Measurements from ENCODE around the gene DCP1A. TPM values are rescaled to one million over a fixed set of nuclear protein-coding genes. Genes with fewer than 3 reads are reported as not detected.

DCP1A gene
- total RNA-seq, 2 donors from 2014 or later = 30.4 to 38.1 TPM

DNA sequence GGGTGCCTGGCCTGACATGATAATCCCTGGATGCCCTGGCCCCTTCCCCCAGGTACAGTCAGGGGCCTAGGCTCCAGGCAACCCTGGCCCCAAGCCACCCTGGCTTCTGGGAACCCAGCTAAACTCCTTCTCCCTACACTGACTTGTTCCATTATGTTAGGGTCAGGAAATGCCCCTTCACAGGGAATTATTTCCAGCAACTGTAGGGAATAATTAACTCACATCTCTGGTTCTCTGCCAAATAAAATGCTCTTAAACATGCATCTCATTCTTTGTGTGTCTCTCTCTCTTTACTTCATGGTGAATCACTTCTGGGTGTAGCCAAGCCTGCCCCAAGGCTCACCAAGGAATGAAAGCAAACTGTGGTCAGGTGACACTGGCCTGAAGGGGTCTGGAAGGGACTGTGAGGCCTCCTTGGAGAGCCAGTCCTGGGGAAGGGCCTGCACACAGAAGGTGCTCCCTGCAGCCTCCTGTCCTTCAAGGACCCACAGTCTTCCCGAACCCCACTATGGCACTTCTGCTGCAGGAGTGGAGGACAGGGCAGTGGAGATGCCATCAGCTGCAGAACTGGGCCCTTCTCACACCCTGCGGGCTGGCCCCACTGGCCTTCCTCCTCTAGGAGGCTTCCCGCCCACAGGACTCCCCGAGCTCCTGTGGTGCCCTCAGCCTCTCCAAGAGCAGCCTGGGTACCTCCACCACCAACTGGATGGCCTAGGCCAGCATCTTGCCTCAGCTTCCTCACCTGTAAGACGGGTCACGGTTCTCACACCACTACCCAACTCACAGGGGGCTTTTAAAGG lies 109.1 kb downstream of the DCP1A start:
- H3K36me3 Mint-ChIP-seq (ENCODE audit: low read depth) = peaks cover 85% of the 10 kb centered on the region
- H3K27me3 Mint-ChIP-seq = no peaks in the 10 kb centered on the region
- no peaks in the 10 kb centered on the region for H3K9me3 Mint-ChIP-seq
- H3K27ac Mint-ChIP-seq = peak overlapping the region; percentile 50
- H3K4me1 Mint-ChIP-seq = peaks cover 7% of the 10 kb centered on the region
- ATAC-seq (replicated peaks) = no peak
- H3K4me3 Mint-ChIP-seq = no peak overlapping the region

DNA sequence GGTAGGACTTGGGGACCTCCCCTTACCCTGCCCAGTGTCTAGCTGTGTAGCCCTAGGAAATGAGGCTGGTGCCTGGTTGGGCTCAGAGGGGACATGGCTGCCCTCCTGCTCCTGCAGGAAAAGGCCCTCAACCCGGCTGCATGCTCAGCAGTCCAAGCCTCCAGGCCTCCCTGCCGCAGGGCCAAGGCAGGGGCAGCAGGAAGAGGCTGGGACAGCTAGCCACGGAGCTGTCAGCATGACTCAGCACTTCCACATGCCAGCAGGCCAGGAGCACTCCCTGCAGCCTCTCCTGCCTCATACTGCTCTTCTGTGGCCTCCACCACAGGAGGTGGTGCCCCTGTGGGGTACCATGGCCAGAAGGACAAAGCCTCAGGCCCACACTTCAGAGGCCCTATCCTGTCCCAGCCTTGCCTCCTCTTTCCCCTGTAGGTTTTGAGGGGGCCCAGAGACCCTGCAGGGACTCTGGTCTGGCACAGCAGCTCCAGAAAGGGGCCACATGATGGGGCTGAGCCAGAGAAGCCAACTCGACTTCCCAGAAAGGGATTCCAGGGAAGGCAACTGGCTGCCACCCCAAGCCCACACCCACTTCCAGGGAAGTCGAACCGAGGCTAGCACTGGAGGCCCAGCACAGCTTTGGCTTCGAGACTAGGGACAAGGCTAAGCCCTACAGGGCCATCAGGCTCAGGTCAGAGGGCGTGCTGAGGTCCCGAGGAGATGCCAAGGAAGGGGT lies 111.1 kb downstream of the DCP1A start:
- Mint-ChIP-seq H3K4me1 (peaks cover 4% of the 10 kb centered on the region), H3K36me3 (ENCODE audit: low read depth) (peaks cover 89% of the 10 kb centered on the region), H3K27ac (peak overlapping the region; percentile 73), H3K9me3 (no peaks in the 10 kb centered on the region), H3K27me3 (no peaks in the 10 kb centered on the region), H3K4me3 (no peak overlapping the region)
- ATAC-seq (replicated peaks) = peak; percentile 66

DNA sequence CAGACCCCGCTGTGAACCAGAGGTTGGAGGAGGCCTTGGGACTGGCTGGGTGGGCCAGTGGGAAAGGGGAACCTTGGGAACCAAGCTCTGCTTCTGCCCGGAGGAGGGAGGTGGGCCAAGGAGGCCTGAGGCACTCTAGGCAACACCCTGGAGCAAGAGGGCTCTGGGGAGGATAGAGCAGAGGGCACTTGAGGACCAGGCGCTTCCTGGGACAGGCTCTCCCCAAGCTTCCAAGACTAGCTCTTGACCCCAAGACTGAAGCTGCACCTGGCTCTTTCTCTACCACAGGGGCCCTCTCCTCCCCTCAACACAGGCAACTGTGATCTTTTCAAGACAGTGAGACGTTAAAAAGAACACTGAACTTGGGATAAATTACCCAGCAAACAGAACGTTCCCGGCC lies 111.8 kb downstream of the DCP1A start:
- Mint-ChIP-seq H3K27me3 (no peaks in the 10 kb centered on the region), H3K9me3 (no peaks in the 10 kb centered on the region), H3K4me1 (peaks cover 4% of the 10 kb centered on the region), H3K4me3 (no peak overlapping the region), H3K27ac (no peak overlapping the region), H3K36me3 (ENCODE audit: low read depth) (peaks cover 87% of the 10 kb centered on the region)
- no peak for ATAC-seq (replicated peaks)

DNA sequence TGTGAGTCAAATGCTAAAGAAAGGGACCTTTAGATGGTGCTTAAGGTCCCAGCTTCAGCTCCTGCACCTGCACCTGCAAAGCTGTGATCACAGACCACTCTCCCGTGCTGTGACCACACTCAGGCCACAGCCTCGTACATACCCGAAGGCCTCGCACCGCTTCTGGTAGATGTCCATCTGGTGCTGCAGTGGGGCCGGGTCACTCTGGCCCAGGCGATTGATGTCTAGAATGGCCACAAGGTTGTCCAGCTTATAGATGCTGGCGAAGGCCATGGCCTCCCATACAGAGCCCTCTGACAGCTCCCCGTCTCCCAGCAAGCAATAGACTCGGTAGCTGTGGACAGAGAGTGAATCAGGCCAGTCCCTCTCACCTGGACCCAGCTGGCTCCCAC lies 112.5 kb downstream of the DCP1A start:
- Mint-ChIP-seq H3K36me3 (ENCODE audit: low read depth) (peaks cover 87% of the 10 kb centered on the region), H3K27me3 (no peaks in the 10 kb centered on the region)

DNA sequence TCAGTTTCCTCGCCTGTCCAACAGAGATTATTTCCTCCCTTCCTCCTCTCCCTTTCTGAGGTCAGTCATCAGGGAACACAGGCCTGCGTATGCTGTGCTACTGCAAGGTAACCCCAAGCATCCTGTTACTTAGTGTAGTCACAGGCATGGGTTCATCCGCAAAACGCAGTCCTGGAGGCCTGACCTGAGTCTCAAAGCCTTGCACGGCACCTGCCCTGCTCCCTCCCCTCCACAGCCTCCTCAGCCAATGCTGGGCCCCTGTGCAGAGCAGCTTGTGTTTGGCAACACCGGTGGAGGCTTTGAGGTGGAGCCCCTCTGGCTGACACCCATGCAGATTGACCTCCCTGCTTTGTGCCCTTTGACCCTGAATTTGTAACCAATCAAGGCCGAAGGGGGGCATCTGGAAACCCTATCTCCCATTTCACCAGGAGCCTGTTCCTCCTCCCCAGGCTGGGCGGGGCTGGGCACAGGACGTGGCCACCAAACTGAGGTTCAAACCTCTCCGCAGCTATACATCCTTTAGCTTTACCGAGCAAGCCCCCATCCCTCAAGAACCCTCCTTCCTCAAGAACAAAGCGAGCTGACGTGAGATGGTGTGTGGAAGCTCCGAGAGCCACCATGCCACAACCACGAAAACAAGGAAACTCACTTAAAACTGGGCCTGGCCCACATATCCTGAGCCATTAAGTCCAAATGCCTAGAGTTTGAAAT lies 113.1 kb downstream of the DCP1A start:
- H3K36me3 Mint-ChIP-seq (ENCODE audit: low read depth) = peaks cover 87% of the 10 kb centered on the region
- H3K27ac Mint-ChIP-seq = no peak overlapping the region
- H3K4me3 Mint-ChIP-seq = no peak overlapping the region
- H3K4me1 Mint-ChIP-seq = peaks cover 4% of the 10 kb centered on the region
- no peaks in the 10 kb centered on the region for H3K9me3 Mint-ChIP-seq
- ATAC-seq (replicated peaks) = no peak
- H3K27me3 Mint-ChIP-seq = no peaks in the 10 kb centered on the region

More for the DNA sequence above, 112.5 kb downstream of the DCP1A start:
- Mint-ChIP-seq H3K9me3 (no peaks in the 10 kb centered on the region), H3K4me1 (peaks cover 4% of the 10 kb centered on the region), H3K27ac (no peak overlapping the region), H3K4me3 (no peak overlapping the region)
- no peak for ATAC-seq (replicated peaks)

Other genes with a start within 250 kb of the DCP1A start
- 10 to 100 TPM; 24.6 to 42.0 TPM for gene RFT1, start 217.1 kb downstream of the DCP1A start, total RNA-seq
- 10 to 100 TPM; 20.4 to 21.8 TPM for gene PRKCD, start 186.3 kb downstream of the DCP1A start, total RNA-seq
- 100 to 1,000 TPM; 150 to 296 TPM for gene TKT, start 91.5 kb downstream of the DCP1A start, total RNA-seq
- gene CACNA1D, start 147.1 kb upstream of the DCP1A start, total RNA-seq = 1 to 10 TPM in 1 of 2 donors, under 1 TPM in 1; 0.56 to 1.5 TPM

All from activated T-helper 17 cell treated with anti-CD3 and anti-CD28 coated beads, Interleukin-2, amount 50 U/mL, for 72 hours (primary cell).